HepG2 (cell line): Measurements from ENCODE around the gene ADPGK. TPM values are rescaled to one million over a fixed set of nuclear protein-coding genes. Genes with fewer than 3 reads are reported as not detected.

Source experiments
- BCL6 ChIP-seq: IDR thresholded peaks from 2 replicates; pipeline ENCODE4 v1.6.1; 2016; ENCODE audit warnings: missing genetic modification reagents, missing compliant biosample characterization
- DMAP1 ChIP-seq: IDR thresholded peaks from 2 replicates; pipeline ENCODE4 v1.6.1; 2016
- ELF3 ChIP-seq: IDR thresholded peaks from 2 replicates; pipeline ENCODE4 v1.6.1; 2016; ENCODE audit warnings: missing genetic modification reagents, missing compliant biosample characterization
- HIVEP1 ChIP-seq: sonication (generic); formaldehyde crosslinking; IDR thresholded peaks from 2 replicates; pipeline ENCODE4 v1.4.0; 2020; ENCODE audit warnings: mild to moderate bottlenecking, missing genetic modification reagents
- KLF13 ChIP-seq: sonication (generic); formaldehyde crosslinking; IDR thresholded peaks from 2 replicates; pipeline ENCODE4 v1.4.0; 2020; ENCODE audit warnings: mild to moderate bottlenecking, missing genetic modification reagents
- MED1 ChIP-seq: sonication (generic); formaldehyde crosslinking; IDR thresholded peaks from 2 replicates; pipeline ENCODE4 v1.4.0; 2020; ENCODE audit warnings: missing genetic modification reagents
- MYC ChIP-seq: sonication (generic); formaldehyde crosslinking; IDR thresholded peaks from 2 replicates; pipeline ENCODE4 v1.9.0; 2021; ENCODE audit warnings: missing genetic modification reagents, borderline replicate concordance
- PPARG ChIP-seq: conservative IDR thresholded peaks from 2 replicates; pipeline ENCODE4 v1.6.1; 2016; ENCODE audit warnings: missing biosample characterization, missing genetic modification reagents
- SMARCE1 ChIP-seq: fragments of 450-650 bp; IDR thresholded peaks from 2 replicates; pipeline ENCODE4 v1.6.1; 2017; ENCODE audit warnings: borderline replicate concordance
- SOX13 ChIP-seq, 3 experiments: fragments of 450-650 bp in 1 of 3; sonication (generic) in 1 of 3; formaldehyde crosslinking in 1 of 3; IDR thresholded peaks in 2 of 3; conservative IDR thresholded peaks in 1 of 3; 2 replicates each; pipeline versions ENCODE4 v1.5.0 to v1.6.1; 2016 to 2020; ENCODE audit warnings: antibody characterized with exemption in 1 of 3, mild to moderate bottlenecking in 1 of 3, missing compliant biosample characterization in 1 of 3, missing genetic modification reagents in 1 of 3, moderate library complexity in 1 of 3
- SP1 ChIP-seq, 2 experiments: fragments of 450-650 bp in 1 of 2; sonication (generic) in 1 of 2; formaldehyde crosslinking in 1 of 2; IDR thresholded peaks; 2 replicates each; pipeline versions ENCODE4 v1.4.0 to v1.6.1; 2016 to 2020; ENCODE audit warnings: missing genetic modification reagents in 1 of 2
- SRF ChIP-seq: IDR thresholded peaks from 2 replicates; pipeline ENCODE4 v1.6.1; 2011; ENCODE audit warnings: mild to moderate bottlenecking, low read depth, low read length, moderate library complexity
- ZFY ChIP-seq: sonication (generic); formaldehyde crosslinking; IDR thresholded peaks from 2 replicates; pipeline ENCODE4 v1.4.0; 2020; ENCODE audit warnings: missing genetic modification reagents
- ZNF205 ChIP-seq: IDR thresholded peaks from 2 replicates; pipeline ENCODE4 v1.6.1; 2018; ENCODE audit warnings: missing biosample characterization, missing genetic modification reagents
- ZNF589 ChIP-seq: sonication (generic); formaldehyde crosslinking; conservative IDR thresholded peaks from 2 replicates; pipeline ENCODE4 v1.8.0; 2022; ENCODE audit warnings: mild to moderate bottlenecking, moderate library complexity, missing genetic modification reagents
- ZNF616 ChIP-seq: sonication (generic); formaldehyde crosslinking; IDR thresholded peaks from 2 replicates; pipeline ENCODE4 v1.5.0; 2020; ENCODE audit warnings: low read depth, mild to moderate bottlenecking, missing genetic modification reagents
- polyA plus RNA-seq, 8 experiments: library from polyadenylated mRNA; depleted of rRNA in 3 of 8; stranded (reverse) in 7 of 8; unstranded in 1 of 8; fragments of >200 nt; fragmentation: Illumina TruSeq in 4 of 8; extraction: Trizol in 4 of 8; gene quantifications; 2 replicates each; pipeline versions ENCODE4 v1.2.1 to v1.2.3, GENCODE V29; 2011 to 2016; ENCODE audit warnings: low read depth in 4 of 8, missing spikeins in 1 of 8, mixed read lengths in 1 of 8; ENCODE audit not compliant: insufficient read depth in 1 of 8
- total RNA-seq, 5 experiments: library from RNA; depleted of rRNA; stranded (reverse); fragments of >200 nt; fragmentation: Illumina TruSeq; extraction: Trizol; gene quantifications; 2 replicates each; pipeline ENCODE4 v1.2.3, GENCODE V29; 2016; ENCODE audit warnings: low read depth in 1 of 5
- TF ChIP-seq, protein P1 (sequence below): sonication (generic); formaldehyde crosslinking; IDR thresholded peaks from 2 replicates; pipeline ENCODE4 v1.4.0; 2020; ENCODE audit warnings: missing genetic modification reagents, borderline replicate concordance
- TF ChIP-seq, protein P2 (sequence below): sonication (generic); formaldehyde crosslinking; IDR thresholded peaks from 2 replicates; pipeline ENCODE4 v1.4.0; 2020; ENCODE audit warnings: missing genetic modification reagents
- TF ChIP-seq, protein P3 (sequence below): sonication (generic); formaldehyde crosslinking; IDR thresholded peaks from 2 replicates; pipeline ENCODE4 v1.4.0; 2020; ENCODE audit warnings: mild to moderate bottlenecking, missing genetic modification reagents
- TF ChIP-seq, protein P4 (sequence below): sonication (generic); formaldehyde crosslinking; IDR thresholded peaks from 2 replicates; pipeline ENCODE4 v1.5.1; 2020; ENCODE audit warnings: mild to moderate bottlenecking, moderate library complexity, missing genetic modification reagents

ADPGK gene
- total and polyA plus RNA-seq, 2 of the 13 experiments (the other 11 are each of a cell fraction or from before 2014, with no cell fraction given): 61.6 to 67.5 TPM

DNA sequence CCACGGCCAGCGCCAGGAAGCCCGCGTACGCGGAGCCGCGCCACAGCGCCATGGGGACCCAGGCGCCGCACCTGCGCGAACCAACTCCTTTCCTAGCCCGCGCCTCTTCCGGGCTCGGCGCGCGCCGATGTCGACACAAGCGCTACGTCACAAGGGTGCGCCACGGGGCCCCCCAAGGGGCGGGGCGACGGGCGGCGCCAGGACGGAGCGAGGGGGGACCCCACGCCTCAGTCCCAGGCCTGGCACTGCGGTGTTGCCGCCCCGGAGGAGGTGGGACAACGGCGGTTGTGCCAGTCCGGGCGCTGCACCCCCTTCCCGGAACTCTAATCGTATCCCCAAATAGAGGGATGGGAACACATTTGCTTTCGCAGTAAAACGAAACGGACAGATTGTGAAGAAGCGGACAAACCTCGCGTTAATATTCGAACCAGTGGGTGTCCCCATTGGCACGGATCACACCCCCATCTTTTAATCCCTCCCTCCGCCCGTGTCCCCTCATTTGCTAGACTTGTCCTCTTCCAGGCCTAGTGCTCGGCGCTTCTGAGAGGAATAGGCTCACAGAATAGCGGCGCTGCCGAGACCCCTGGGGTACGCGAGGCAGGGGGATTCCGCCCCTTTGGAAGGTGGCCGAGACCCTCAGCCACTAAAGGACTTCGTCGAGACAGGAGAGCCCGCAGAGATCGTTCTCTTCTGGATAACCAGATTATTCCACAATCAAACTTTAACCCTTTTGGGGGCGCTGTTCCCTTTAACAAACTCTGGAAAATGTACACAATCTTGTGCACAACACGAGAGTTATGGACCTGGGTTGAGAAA, at the start of gene ADPGK (continued):
- TF ChIP-seq, protein P1, sequence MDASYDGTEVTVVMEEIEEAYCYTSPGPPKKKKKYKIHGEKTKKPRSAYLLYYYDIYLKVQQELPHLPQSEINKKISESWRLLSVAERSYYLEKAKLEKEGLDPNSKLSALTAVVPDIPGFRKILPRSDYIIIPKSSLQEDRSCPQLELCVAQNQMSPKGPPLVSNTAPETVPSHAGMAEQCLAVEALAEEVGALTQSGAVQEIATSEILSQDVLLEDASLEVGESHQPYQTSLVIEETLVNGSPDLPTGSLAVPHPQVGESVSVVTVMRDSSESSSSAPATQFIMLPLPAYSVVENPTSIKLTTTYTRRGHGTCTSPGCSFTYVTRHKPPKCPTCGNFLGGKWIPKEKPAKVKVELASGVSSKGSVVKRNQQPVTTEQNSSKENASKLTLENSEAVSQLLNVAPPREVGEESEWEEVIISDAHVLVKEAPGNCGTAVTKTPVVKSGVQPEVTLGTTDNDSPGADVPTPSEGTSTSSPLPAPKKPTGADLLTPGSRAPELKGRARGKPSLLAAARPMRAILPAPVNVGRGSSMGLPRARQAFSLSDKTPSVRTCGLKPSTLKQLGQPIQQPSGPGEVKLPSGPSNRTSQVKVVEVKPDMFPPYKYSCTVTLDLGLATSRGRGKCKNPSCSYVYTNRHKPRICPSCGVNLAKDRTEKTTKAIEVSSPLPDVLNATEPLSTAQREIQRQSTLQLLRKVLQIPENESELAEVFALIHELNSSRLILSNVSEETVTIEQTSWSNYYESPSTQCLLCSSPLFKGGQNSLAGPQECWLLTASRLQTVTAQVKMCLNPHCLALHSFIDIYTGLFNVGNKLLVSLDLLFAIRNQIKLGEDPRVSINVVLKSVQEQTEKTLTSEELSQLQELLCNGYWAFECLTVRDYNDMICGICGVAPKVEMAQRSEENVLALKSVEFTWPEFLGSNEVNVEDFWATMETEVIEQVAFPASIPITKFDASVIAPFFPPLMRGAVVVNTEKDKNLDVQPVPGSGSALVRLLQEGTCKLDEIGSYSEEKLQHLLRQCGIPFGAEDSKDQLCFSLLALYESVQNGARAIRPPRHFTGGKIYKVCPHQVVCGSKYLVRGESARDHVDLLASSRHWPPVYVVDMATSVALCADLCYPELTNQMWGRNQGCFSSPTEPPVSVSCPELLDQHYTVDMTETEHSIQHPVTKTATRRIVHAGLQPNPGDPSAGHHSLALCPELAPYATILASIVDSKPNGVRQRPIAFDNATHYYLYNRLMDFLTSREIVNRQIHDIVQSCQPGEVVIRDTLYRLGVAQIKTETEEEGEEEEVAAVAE (CRISPR knock-in tag): peak; percentile 56; the same call in 1 of the 2 replicates
- TF ChIP-seq ELF3 (CRISPR knock-in tag) (peak; percentile 89), ZNF205 (CRISPR knock-in tag) (peak; percentile 85), ZNF616 (CRISPR knock-in tag) (no peak), BCL6 (CRISPR knock-in tag) (peak; percentile 68), SRF (peak; percentile 91), ZFY (CRISPR knock-in tag) (peak; percentile 90), SMARCE1 (no peak), HIVEP1 (CRISPR knock-in tag) (peak; percentile 99), SP1 (IDR thresholded peaks at IDR 0.05) (no peak), SP1 (CRISPR knock-in tag; IDR thresholded peaks at IDR 0.05) (peak; percentile 98), MED1 (CRISPR knock-in tag) (peak; percentile 79), SOX13 (IDR thresholded peaks at IDR 0.05) (peak; percentile 27; the same call in 1 of the 2 replicates), SOX13 (CRISPR knock-in tag; conservative IDR thresholded peaks at IDR 0.05 in 1 of 2, IDR thresholded peaks at IDR 0.05 in 1 of 2) (peak; percentile 49 to 82; a peak in 2 of 4 replicates), ZNF589 (CRISPR knock-in tag) (no peak; the same call in 1 of the 2 replicates), PPARG (CRISPR knock-in tag) (peak; percentile 58), MYC (peak; percentile 92), DMAP1 (CRISPR knock-in tag) (peak; percentile 84), KLF13 (no peak)
- TF ChIP-seq, protein P2, sequence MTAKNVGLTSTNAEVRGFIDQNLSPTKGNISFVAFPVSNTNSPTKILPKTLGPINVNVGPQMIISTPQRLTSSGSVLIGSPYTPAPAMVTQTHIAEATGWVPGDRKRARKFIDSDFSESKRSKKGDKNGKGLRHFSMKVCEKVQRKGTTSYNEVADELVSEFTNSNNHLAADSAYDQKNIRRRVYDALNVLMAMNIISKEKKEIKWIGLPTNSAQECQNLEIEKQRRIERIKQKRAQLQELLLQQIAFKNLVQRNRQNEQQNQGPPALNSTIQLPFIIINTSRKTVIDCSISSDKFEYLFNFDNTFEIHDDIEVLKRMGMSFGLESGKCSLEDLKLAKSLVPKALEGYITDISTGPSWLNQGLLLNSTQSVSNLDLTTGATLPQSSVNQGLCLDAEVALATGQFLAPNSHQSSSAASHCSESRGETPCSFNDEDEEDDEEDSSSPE (CRISPR knock-in tag): peak; percentile 87
- TF ChIP-seq, protein P3, sequence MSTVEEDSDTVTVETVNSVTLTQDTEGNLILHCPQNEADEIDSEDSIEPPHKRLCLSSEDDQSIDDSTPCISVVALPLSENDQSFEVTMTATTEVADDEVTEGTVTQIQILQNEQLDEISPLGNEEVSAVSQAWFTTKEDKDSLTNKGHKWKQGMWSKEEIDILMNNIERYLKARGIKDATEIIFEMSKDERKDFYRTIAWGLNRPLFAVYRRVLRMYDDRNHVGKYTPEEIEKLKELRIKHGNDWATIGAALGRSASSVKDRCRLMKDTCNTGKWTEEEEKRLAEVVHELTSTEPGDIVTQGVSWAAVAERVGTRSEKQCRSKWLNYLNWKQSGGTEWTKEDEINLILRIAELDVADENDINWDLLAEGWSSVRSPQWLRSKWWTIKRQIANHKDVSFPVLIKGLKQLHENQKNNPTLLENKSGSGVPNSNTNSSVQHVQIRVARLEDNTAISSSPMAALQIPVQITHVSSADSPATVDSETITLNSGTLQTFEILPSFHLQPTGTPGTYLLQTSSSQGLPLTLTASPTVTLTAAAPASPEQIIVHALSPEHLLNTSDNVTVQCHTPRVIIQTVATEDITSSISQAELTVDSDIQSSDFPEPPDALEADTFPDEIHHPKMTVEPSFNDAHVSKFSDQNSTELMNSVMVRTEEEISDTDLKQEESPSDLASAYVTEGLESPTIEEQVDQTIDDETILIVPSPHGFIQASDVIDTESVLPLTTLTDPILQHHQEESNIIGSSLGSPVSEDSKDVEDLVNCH: no peak
- TF ChIP-seq, protein P4, sequence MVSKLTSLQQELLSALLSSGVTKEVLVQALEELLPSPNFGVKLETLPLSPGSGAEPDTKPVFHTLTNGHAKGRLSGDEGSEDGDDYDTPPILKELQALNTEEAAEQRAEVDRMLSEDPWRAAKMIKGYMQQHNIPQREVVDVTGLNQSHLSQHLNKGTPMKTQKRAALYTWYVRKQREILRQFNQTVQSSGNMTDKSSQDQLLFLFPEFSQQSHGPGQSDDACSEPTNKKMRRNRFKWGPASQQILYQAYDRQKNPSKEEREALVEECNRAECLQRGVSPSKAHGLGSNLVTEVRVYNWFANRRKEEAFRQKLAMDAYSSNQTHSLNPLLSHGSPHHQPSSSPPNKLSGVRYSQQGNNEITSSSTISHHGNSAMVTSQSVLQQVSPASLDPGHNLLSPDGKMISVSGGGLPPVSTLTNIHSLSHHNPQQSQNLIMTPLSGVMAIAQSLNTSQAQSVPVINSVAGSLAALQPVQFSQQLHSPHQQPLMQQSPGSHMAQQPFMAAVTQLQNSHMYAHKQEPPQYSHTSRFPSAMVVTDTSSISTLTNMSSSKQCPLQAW (CRISPR knock-in tag): peak; percentile 68
